ENCODE results near the gene TOMM40L.

The TOMM40L gene

GRCh38 chr1:161258439-161259344 is 32.8 kb downstream of the TOMM40L start, which contains the start of gene PCP4L1:
PCP4L1 (plus strand) TSS chr1:161258745; CDS start chr1:161258975, 230 bp downstream.
- peak; percentile 45 for DNase-seq

- DNase-seq: no peak
Measured at GRCh38 chr1:161259345-161259702, 33.5 kb downstream of the TOMM40L start.

GRCh38 chr1:161259765-161260164 is 33.9 kb downstream of the TOMM40L start:
- DNase-seq: no peak

GRCh38 chr1:161260376-161261260 is 34.8 kb downstream of the TOMM40L start:
- no peak for DNase-seq

GRCh38 chr1:161261261-161262235 is 35.7 kb downstream of the TOMM40L start:
- no peak for DNase-seq

- DNase-seq: no peak
Measured at GRCh38 chr1:161265305-161265704, 39.4 kb downstream of the TOMM40L start.

- DNase-seq: no peak
Measured at GRCh38 chr1:161266202-161266601, 40.3 kb downstream of the TOMM40L start.

- no peak for DNase-seq
Measured at GRCh38 chr1:161266836-161267235, 41.0 kb downstream of the TOMM40L start.

- DNase-seq: no peak
Measured at GRCh38 chr1:161267321-161267720, 41.5 kb downstream of the TOMM40L start.

GRCh38 chr1:161273402-161273801 is 47.5 kb downstream of the TOMM40L start:
- no peak for DNase-seq

GRCh38 chr1:161274874-161275273 is 49.0 kb downstream of the TOMM40L start:
- DNase-seq: no peak

Data from hippocampal formation (tissue), 2 donors.